ENCODE data around the gene HLA-DPA1.

DNA sequence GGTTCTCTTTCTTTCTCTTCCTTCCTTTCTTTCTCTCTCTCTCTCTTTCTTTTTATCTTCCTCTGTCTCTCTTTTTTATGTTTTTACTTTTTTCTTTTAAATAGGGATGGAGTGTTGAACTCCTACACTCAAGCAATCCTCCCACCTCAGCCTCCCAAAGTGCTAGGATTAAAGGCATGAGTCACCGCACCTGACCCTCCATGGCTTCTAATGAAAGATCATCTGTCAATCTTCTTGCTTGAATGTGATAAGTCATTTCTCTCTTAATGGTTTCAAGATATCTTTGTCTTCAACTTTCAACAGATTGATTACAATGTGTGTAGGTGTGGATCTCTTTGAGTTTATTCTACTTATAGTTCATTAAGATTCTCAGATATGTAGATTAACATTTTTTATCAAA lies 38.9 kb downstream of the HLA-DPA1 start:
- TF ChIP-seq ZNF274 (IDR thresholded peaks at IDR 0.05; ENCODE audit: low read depth, low read length) (no peak), SUZ12 (IDR thresholded peaks at IDR 0.05; ENCODE audit: extremely low read depth, insufficient read depth, insufficient read length) (no peak), YY1 (IDR thresholded peaks at IDR 0.05; ENCODE audit: insufficient read depth, insufficient read length) (no peak)

Measured in NT2/D1 (cell line).